ENCODE data around the gene TMEM9B.
A peak's percentile ranks its signal among the peaks of the same experiment; 100 is the strongest.
"Not testable (repeated sequence)": the region's sequence is repeated elsewhere in the genome, so short reads cannot be mapped to it uniquely, and the experiment has no call there.

The TMEM9B gene

GRCh38 chr11:8964324-8965320, at the start of gene TMEM9B:
TSS of gene TMEM9B (minus strand) at chr11:8964442. CDS start at chr11:8964313, 129 bp downstream.
- DNase-seq (ENCODE audit: low spot score) = peak; percentile 84

DNA sequence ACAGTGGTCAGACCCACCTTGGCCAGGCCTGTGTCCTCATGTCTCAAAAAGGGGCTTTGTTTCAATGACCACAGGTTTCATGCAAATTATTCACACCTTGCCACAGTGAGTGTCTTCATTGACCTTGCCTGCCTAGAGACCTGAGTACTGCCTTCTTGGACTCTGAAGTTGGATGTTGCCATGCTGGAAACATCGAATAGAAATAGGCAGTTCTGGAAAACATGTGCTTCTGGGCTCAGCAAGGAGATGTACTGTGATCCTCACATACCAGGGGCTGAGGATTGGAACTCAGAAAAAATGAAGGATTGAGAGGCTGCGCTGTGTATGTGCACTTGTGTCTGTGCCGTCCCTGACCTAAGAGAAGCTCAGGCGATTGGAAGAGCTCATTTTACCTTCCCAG, 49.1 kb upstream of the TMEM9B start:
- DNase-seq (ENCODE audit: low spot score) = no peak

GRCh38 chr11:9009538-9009937, 45.3 kb upstream of the TMEM9B start:
- DNase-seq (ENCODE audit: low spot score) = not testable (repeated sequence)

DNA sequence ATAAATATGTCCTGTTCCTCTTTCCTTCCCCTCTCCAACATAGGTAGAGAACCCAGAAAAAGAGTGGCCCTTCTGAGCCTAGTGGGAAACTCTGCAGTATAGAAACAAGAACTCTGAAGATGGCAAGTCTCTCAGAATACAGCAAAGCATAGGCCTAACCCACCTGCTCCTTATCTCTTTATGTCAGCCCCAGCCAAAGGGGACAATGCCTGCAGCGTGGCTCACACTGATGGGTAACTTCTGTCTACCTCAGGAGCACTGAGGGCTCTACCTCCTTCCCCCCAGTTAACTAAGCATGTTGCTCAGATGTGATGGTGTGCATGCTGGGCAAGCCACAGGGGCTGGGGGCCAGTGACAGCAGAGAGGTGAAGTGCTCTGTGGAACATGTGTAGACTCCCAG, 44.4 kb upstream of the TMEM9B start:
- DNase-seq (ENCODE audit: low spot score) = no peak

- DNase-seq (ENCODE audit: low spot score) = peak; percentile 62
These were observed 43.8 kb upstream of the TMEM9B start for GRCh38 chr11:9008011-9008550.

- no peak for DNase-seq (ENCODE audit: low spot score)
These were observed 40.8 kb upstream of the TMEM9B start for GRCh38 chr11:9005087-9005486.

DNA sequence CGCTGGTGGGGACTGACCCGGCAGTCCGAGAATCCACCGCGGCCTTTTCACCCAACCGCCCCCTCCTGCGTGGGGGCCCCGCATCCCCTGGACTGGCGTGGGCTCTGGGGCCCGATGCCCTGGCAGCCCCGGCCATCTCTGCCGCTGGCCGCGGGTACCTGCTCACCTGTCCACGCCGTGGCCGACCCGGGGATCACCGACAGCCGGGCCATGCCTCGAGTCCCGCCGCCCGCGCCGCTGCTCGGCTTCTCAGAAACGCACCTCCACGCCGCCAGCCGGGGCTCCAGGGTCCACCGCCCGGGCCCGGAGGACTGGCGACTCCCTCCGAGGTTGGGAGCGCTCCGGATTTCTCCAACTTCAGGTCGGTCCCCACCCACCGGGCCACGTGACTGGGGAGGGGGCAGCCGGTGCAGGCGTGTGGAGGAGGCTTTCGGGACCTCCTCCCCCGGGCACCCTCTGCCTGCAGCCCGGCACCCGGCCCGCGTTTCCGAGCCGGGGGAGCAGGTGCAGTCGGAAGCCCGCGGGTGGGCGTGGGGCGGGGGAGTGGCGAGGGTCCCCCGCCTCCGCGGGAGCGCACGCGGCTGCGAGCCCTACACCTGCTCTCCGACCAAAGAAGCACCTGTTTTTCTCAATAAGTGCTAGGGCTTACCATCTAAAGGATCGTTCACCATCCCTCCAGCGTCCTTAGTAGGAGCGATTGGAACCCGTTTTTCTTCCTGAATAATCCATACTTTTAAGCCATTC, 40.1 kb upstream of the TMEM9B start:
- no peak for DNase-seq (ENCODE audit: low spot score)

DNA sequence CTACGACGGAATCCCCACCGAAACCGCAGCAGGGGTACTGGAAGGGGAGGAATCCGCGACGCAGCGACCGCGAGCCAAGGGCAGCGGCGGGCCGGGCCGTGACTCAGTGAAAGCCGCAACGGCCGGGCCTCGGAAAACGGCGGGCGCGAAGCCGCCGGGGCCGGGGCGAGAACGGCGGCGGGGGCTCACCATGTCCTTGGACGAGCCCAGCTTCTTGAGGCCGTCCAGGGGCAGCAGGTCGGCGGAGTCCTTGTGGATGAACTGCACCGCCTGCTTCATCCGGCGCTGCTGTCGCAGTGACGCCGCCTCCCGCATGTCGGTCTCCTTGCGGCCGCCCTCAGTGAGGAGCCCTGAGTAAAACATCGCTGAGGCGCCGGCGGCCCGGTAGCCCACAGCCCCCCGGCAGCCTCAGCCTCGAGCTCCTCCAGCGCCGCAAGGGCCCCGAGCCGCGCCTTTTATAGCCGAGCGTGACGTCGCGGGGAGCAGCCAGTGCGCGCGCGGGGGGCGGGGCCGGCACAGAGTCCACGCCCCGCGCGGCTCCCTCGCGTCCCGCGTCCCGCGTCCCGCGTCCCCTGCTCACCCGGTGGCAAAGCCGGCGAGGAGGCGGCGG, 39.4 kb upstream of the TMEM9B start, which contains the start of gene NRIP3:
NRIP3 (minus strand) TSS at position 429 of the 610 bp plus-strand sequence; CDS start at position 363, 66 bp downstream.
- peak; percentile 85 for DNase-seq (ENCODE audit: low spot score)

DNA sequence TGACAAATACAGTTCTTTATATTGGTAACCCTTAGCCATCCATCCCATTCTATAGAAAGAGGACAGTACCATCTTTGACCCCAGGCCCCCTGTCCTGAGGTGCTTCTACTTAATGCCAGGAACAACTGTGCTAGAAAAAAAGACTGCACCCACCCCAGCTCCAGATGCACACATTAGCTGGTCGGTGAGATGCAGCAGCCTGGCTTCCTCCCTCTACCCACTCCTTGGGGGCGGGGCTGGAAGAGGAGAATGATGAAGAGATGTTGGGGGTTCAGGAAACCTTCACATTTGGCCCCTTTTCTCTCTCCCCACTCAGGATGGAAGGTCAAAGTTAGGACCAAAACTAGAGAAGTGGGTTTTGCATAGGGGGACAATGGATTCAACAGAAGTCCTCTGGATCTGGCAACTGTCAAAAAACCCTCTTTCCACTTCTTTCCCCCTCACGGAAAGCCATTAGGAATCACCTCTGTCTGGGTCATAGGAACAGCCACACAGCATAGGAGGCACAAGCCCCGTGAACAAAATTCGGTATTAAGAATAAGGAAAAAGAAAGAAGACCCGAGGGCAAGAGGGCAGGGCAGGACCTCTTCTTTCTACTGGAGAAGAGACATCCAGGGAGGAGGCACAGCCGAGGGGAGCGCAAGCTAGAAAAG, 38.8 kb upstream of the TMEM9B start:
- no peak for DNase-seq (ENCODE audit: low spot score)

GRCh38 chr11:9001736-9002135, 37.5 kb upstream of the TMEM9B start:
- peak; percentile 24 for DNase-seq (ENCODE audit: low spot score)

DNA sequence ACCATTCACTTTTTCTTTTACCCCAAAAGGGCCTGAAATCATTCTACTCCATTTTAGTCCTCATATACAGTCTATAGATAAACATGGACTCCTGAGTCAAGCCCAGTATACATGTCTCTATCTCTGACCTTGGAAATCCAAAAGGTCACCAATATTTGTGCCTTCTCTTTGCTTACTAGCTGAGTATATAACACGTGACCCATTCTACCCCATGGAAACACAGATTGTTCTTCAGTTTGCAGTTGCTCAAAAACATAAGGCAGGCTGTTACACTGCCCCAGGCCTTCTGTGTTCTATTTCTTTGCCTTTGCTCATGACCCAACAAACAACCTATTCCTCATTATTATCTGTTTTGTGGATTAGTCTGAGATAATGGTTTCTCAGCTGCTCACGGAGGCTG, 33.8 kb upstream of the TMEM9B start:
- DNase-seq (ENCODE audit: low spot score) = no peak

- DNase-seq (ENCODE audit: low spot score) = no peak
These were observed 33.2 kb upstream of the TMEM9B start for GRCh38 chr11:8997451-8997850.

GRCh38 chr11:8989453-8989852, 25.2 kb upstream of the TMEM9B start:
- peak; percentile 25 for DNase-seq (ENCODE audit: low spot score)

DNA sequence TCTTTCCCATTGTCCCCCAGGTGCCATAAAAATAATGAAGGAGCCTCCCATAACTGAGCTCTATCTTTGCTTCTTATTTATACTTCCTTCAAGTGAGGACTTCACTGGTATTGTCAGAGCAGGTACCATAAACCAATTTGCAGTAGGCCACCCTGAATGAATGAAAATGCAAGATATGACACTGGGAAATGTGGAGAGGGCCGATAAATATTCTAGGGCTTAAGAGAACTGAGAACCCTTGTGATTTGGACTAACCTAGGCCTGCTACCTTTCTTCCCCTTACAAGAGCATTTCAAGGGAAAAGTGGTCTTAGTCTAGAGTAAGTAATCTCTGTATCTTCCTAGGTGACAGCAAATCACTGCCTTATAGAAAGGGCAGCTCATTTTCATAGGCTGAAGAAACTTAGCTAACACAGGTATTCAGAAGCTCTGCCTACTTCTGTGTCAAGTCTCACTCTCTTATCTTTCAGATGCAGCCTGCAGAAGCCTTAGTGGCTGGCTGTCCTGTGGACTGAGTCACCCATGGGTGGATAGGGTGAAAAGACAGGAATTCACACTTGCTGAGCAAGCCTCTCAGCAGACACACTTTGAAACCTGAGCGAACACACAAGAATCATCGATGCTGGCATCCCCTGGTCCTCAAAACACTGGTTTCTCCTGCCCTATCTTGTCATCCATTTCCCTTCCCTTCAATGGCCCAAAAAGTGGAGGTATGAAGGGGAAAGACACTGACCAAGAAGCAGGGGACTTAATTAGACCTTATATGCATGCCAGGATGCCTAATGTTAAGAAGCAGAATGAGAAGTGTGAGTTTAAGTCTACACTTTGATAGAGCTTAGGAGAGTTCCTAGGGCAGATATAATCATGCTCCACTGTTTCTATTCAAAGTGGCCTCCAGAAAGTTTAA, 24.3 kb upstream of the TMEM9B start:
- peak; percentile 91 for DNase-seq (ENCODE audit: low spot score)

DNA sequence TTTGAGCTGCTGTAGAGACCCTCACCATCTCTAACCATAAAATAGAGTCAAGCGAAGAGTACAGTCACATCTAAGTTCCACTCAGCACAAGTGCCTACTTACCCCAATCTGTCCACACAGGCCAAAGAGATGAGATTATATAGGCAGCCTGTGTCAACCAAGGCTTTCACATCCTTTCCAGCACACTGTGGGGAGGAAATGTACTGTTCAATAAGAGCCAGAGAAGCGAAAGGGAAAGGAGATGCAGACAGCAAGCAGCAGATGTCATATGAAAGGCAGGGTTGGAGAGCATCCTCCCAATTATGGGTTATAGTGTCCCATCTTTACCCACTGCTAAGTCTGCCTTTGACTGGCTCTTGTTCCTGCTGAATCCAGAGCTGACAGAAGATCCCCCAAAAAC, 23.2 kb upstream of the TMEM9B start:
- no peak for DNase-seq (ENCODE audit: low spot score)

GRCh38 chr11:8986772-8987171, 22.5 kb upstream of the TMEM9B start:
- not testable (repeated sequence) for DNase-seq (ENCODE audit: low spot score)

GRCh38 chr11:8985462-8985861, 21.2 kb upstream of the TMEM9B start:
- no peak for DNase-seq (ENCODE audit: low spot score)

GRCh38 chr11:8983552-8983951, 19.3 kb upstream of the TMEM9B start:
- no peak for DNase-seq (ENCODE audit: low spot score)

DNA sequence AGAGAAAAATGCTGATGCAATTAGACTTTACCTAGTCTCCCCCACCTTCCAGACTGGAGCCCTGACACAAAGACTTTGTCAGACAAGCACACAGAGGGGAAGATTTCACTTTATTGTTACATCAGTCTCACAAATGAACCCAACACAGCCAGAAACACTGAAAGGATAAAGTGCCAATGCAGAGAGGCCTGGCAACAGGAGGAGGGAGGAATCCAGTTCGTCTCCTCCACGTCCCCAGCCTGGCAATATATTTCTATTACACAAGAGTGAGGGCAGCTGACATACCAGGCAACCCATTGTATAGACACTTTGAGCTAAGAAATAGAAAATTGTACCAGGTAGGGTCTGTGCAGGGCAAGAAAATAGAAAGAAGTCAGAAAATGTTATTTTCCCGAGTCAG, 16.2 kb upstream of the TMEM9B start:
- no peak for DNase-seq (ENCODE audit: low spot score)

- not testable (repeated sequence) for DNase-seq (ENCODE audit: low spot score)
These were observed 15.1 kb upstream of the TMEM9B start for GRCh38 chr11:8979365-8979764.

Data from hematopoietic multipotent progenitor cell treated with erythropoietin and hydrocortisone succinate and interleukin-3 and kit ligand, for 15 days (in vitro differentiated cells).